HepG2 (cell line): ENCODE data around the gene TBCD. TPM values are rescaled to one million over a fixed set of nuclear protein-coding genes. Genes with fewer than 3 reads are reported as not detected.

Experiments used
- ATAC-seq: fragments of 200-7000 bp; cut with Tn5 transposase; 3 replicates; pipeline ENCODE4 v1.9.1; 2020; ENCODE audit warnings: mild to moderate bottlenecking, moderate library complexity
- BruUV-seq: library from RNA; stranded (reverse); fragments of 400-500 nt; replicated peaks from 2 replicates; lab custom pipeline; 2021; lab: Mats Ljungman, UMichigan
- CTCF ChIA-PET: fragments of 300-600 bp; formaldehyde crosslinking; extraction: SDS; loops from one replicate; lab custom pipeline; 2021; ENCODE audit warnings: low total read pairs, inconsistent platforms, low intra/inter-chr PET ratio; lab: Yijun Ruan, JAX
- POLR2A ChIA-PET: fragments of 350-600 bp; sonication (Branson Sonifier 250); formaldehyde crosslinking; loops from one replicate; lab custom pipeline; 2020; ENCODE audit warnings: antibody characterized with exemption, inconsistent platforms; lab: Yijun Ruan, JAX
- DNase-seq: peaks from one replicate; pipeline ENCODE4 v3.0.0-alpha.2; 2015; ENCODE audit warnings: low spot score
- FAIRE-seq: peaks from 3 replicates; lab custom pipeline; 2011; peaks lifted over from hg19 to GRCh38; lab: Jason Lieb, UNC
- H2AFZ ChIP-seq: one replicate; pipeline ENCODE4 v1.6.1; 2011; ENCODE audit warnings: low read length, inconsistent platforms
- H3K27ac ChIP-seq: fragments of 300-600 bp; 3 replicates; pipeline ENCODE4 v1.8.0; 2011; ENCODE audit warnings: mixed run types, mild to moderate bottlenecking, mixed read lengths, low read length, inconsistent platforms; ENCODE audit not compliant: insufficient read depth; ENCODE audit errors: extremely low read length
- H3K27me3 ChIP-seq, 2 experiments: fragments of 200-600 bp in 1 of 2; 2 replicates in 1 of 2; 3 replicates in 1 of 2; pipeline versions ENCODE4 v1.6.0 to v1.8.0; 2011; ENCODE audit warnings: low read length in 2 of 2, mild to moderate bottlenecking in 2 of 2, moderate library complexity in 2 of 2, inconsistent platforms in 1 of 2; ENCODE audit not compliant: insufficient read depth in 2 of 2, control insufficient read depth in 1 of 2
- H3K36me3 ChIP-seq, 2 experiments: fragments of 200-600 bp in 1 of 2; replicated peaks in 1 of 2; 2 replicates in 1 of 2; 3 replicates in 1 of 2; pipeline versions ENCODE4 v1.5.1 to v1.8.0; 2011; ENCODE audit warnings: low read length in 2 of 2, inconsistent platforms in 1 of 2; ENCODE audit not compliant: insufficient read depth in 2 of 2, control insufficient read depth in 1 of 2
- H3K4me1 ChIP-seq: 2 replicates; pipeline ENCODE4 v1.5.1; 2012; ENCODE audit warnings: low read length, inconsistent platforms; ENCODE audit not compliant: insufficient read depth
- H3K4me2 ChIP-seq: 2 replicates; pipeline ENCODE4 v1.6.0; 2011; ENCODE audit warnings: low read depth, low read length, inconsistent platforms
- H3K4me3 ChIP-seq, 3 experiments: fragments of 200-600 bp in 1 of 3; sonication (generic), shearing (Covaris generic) in 1 of 3; replicated peaks in 1 of 3; 2 replicates each; pipeline ENCODE4 v1.5.1; 2011 to 2016; ENCODE audit warnings: low read length in 3 of 3, inconsistent platforms in 2 of 3, low read depth in 2 of 3, mild to moderate bottlenecking in 2 of 3, control low read depth in 1 of 3, mixed read lengths in 1 of 3; ENCODE audit not compliant: insufficient read depth in 1 of 3
- H3K79me2 ChIP-seq: one replicate; pipeline ENCODE4 v1.6.1; 2011; ENCODE audit warnings: low read length, inconsistent platforms; ENCODE audit not compliant: insufficient read depth
- H3K9ac ChIP-seq: 2 replicates; pipeline ENCODE4 v1.6.0; 2011; ENCODE audit warnings: mild to moderate bottlenecking, low read depth, low read length, inconsistent platforms; ENCODE audit not compliant: insufficient read depth
- H3K9me3 ChIP-seq: 2 replicates; pipeline ENCODE4 v1.5.1; 2012; ENCODE audit warnings: mild to moderate bottlenecking, low read length
- H4K20me1 ChIP-seq: 2 replicates; pipeline ENCODE4 v1.6.0; 2011; ENCODE audit warnings: inconsistent platforms, mild to moderate bottlenecking, low read length, moderate library complexity; ENCODE audit not compliant: insufficient read depth
- DR1 ChIP-seq: sonication (generic); formaldehyde crosslinking; IDR thresholded peaks from 2 replicates; pipeline ENCODE4 v1.8.0; 2021; ENCODE audit warnings: mild to moderate bottlenecking, missing genetic modification reagents, inconsistent platforms
- E2F1 ChIP-seq: sonication (generic); formaldehyde crosslinking; IDR thresholded peaks from 2 replicates; pipeline ENCODE4 v1.5.0; 2020; ENCODE audit warnings: missing genetic modification reagents
- ELF3 ChIP-seq: IDR thresholded peaks from 2 replicates; pipeline ENCODE4 v1.6.1; 2016; ENCODE audit warnings: missing genetic modification reagents, missing compliant biosample characterization
- TRAFD1 ChIP-seq: sonication (generic); formaldehyde crosslinking; IDR thresholded peaks from 2 replicates; pipeline ENCODE4 v1.5.1; 2020; ENCODE audit warnings: missing genetic modification reagents, mild to moderate bottlenecking, borderline replicate concordance
- TRIM22 ChIP-seq: fragments of 450-650 bp; IDR thresholded peaks from 2 replicates; pipeline ENCODE4 v1.6.1; 2017
- USF2 ChIP-seq, 2 experiments: sonication (generic) in 1 of 2; formaldehyde crosslinking in 1 of 2; IDR thresholded peaks; 2 replicates each; pipeline versions ENCODE4 v1.5.1 to v1.6.1; 2011 to 2020; ENCODE audit warnings: borderline replicate concordance in 1 of 2, low read depth in 1 of 2, low read length in 1 of 2, mild to moderate bottlenecking in 1 of 2, missing genetic modification reagents in 1 of 2, moderate library complexity in 1 of 2
- ZC3H4 ChIP-seq: sonication (generic); formaldehyde crosslinking; IDR thresholded peaks from 2 replicates; pipeline ENCODE4 v1.4.0; 2020; ENCODE audit warnings: missing genetic modification reagents, borderline replicate concordance
- ZKSCAN5 ChIP-seq: sonication (generic); formaldehyde crosslinking; IDR thresholded peaks from 2 replicates; pipeline ENCODE4 v1.5.1; 2020; ENCODE audit warnings: mild to moderate bottlenecking, missing genetic modification reagents
- whole genome bisulfite sequencing: methylation state at CpG from one replicate; pipeline ENCODE4 v1.1.6; 2017; ENCODE audit warnings: low lambda C conversion rate; 5-methylcytosine and 5-hydroxymethylcytosine counted together
- in situ Hi-C: cut with HindIII; loops from 2 replicates; pipeline ENCODE4 v1.10.0; 2017; ENCODE audit warnings: low pct_unique_long_range_greater_than_20kb; ENCODE audit not compliant: extremely low pct_ligation_motif_present
- intact Hi-C: fragments of 100-400 bp; cut with micrococcal nuclease; formaldehyde crosslinking; loops from one replicate; pipeline ENCODE4 v1.10.0; 2022; ENCODE audit not compliant: unreplicated experiment
- polyA plus RNA-seq, 8 experiments: library from polyadenylated mRNA; depleted of rRNA in 3 of 8; stranded (reverse) in 7 of 8; unstranded in 1 of 8; fragments of >200 nt; fragmentation: Illumina TruSeq in 4 of 8; extraction: Trizol in 4 of 8; gene quantifications; 2 replicates each; pipeline versions ENCODE4 v1.2.1 to v1.2.3, GENCODE V29; 2011 to 2016; ENCODE audit warnings: low read depth in 4 of 8, missing spikeins in 1 of 8, mixed read lengths in 1 of 8; ENCODE audit not compliant: insufficient read depth in 1 of 8
- total RNA-seq, 5 experiments: library from RNA; depleted of rRNA; stranded (reverse); fragments of >200 nt; fragmentation: Illumina TruSeq; extraction: Trizol; gene quantifications; 2 replicates each; pipeline ENCODE4 v1.2.3, GENCODE V29; 2016; ENCODE audit warnings: low read depth in 1 of 5

The TBCD gene
- total and polyA plus RNA-seq, 2 of the 13 experiments (the other 11 are each of a cell fraction or from before 2014, with no cell fraction given), result 33.9 to 54.8 TPM

- H3K27ac ChIP-seq, result no peak overlapping the region
- peaks cover 0 to 1% of the 10 kb centered on the region in 2 experiments; a peak in 2 of 5 replicates for H3K36me3 ChIP-seq
- no peak overlapping the region for H3K4me2 ChIP-seq
- CTCF ChIA-PET, result no interaction called here
- no peak for FAIRE-seq
- no peak overlapping the region for H2AFZ ChIP-seq
- POLR2A ChIA-PET, result no interaction called here
- H3K9ac ChIP-seq, result no peak overlapping the region
- in situ Hi-C loops (no loop called here), intact Hi-C loops (no loop called here)
- H3K79me2 ChIP-seq, result no peaks in the 10 kb centered on the region
- no peaks in the 10 kb centered on the region for H4K20me1 ChIP-seq
- TF ChIP-seq USF2 (IDR thresholded peaks at IDR 0.05; ENCODE audit: low read depth, low read length), result no peak
- no peak for TF ChIP-seq USF2 (CRISPR knock-in tag; IDR thresholded peaks at IDR 0.05; ENCODE audit: borderline replicate concordance)
- BruUV-seq, result no TSS peak
- no peak overlapping the region for H3K4me3 ChIP-seq
- no peak for ATAC-seq
- H3K9me3 ChIP-seq, result no peaks in the 10 kb centered on the region
- 95% methylated on average over 46 of the region's 46 CpGs for WGBS
- no peaks in the 10 kb centered on the region for H3K4me1 ChIP-seq
- H3K27me3 ChIP-seq, result no peaks in the 10 kb centered on the region
- DNase-seq, result no peak
Observed at GRCh38 chr17:82970818-82971590, 219.1 kb downstream of the TBCD start.

GRCh38 chr17:82972836-82973372, 221.0 kb downstream of the TBCD start:
- CTCF ChIA-PET, result no interaction called here
- ATAC-seq (no peak), DNase-seq (no peak), FAIRE-seq (no peak)
- no peak overlapping the region for H2AFZ ChIP-seq
- H4K20me1 ChIP-seq, result no peaks in the 10 kb centered on the region
- no TSS peak for BruUV-seq
- H3K4me1 ChIP-seq, result no peaks in the 10 kb centered on the region
- POLR2A ChIA-PET, result no interaction called here
- H3K27ac ChIP-seq, result no peak overlapping the region
- 88% methylated on average over 14 of the region's 17 CpGs for WGBS
- H3K27me3 ChIP-seq, result no peaks in the 10 kb centered on the region
- H3K4me3 ChIP-seq, result no peak overlapping the region
- no peaks in the 10 kb centered on the region for H3K9me3 ChIP-seq
- in situ Hi-C loops, result no loop called here
- intact Hi-C loops, result no loop called here
- H3K4me2 ChIP-seq, result no peak overlapping the region
- no peak overlapping the region for H3K9ac ChIP-seq
- no peak for TF ChIP-seq ZC3H4
- no peak for TF ChIP-seq E2F1 (CRISPR knock-in tag)
- no peak for TF ChIP-seq TRIM22
- TF ChIP-seq ELF3, result no peak
- no peak for TF ChIP-seq DR1 (CRISPR knock-in tag)
- TF ChIP-seq TRAFD1 (CRISPR knock-in tag), result no peak
- no peak for TF ChIP-seq ZKSCAN5
- peaks cover 0 to 1% of the 10 kb centered on the region in 2 experiments; a peak in 2 of 5 replicates for H3K36me3 ChIP-seq
- no peaks in the 10 kb centered on the region for H3K79me2 ChIP-seq
